SK-N-SH (cell line): Measurements from ENCODE around the gene TANC1. TPM values are rescaled to one million over a fixed set of nuclear protein-coding genes. Genes with fewer than 3 reads are reported as not detected.

ENCODE experiments used
- CTCF ChIA-PET: fragments of 300-600, 350-600 bp; formaldehyde crosslinking; extraction: SDS; loops from one replicate; lab custom pipeline; 2021; lab: Yijun Ruan, JAX
- POLR2A ChIA-PET: fragments of 350-600 bp; sonication (Branson Sonifier 250); formaldehyde crosslinking; extraction: SDS; loops from one replicate; lab custom pipeline; 2020; ENCODE audit warnings: antibody characterized with exemption, inconsistent platforms; lab: Yijun Ruan, JAX
- DNase-seq: peaks from one replicate; pipeline ENCODE4 v3.0.0; 2012
- H2AFZ ChIP-seq: fragments of 200-600 bp; sonication (generic); 2 replicates; pipeline ENCODE4 v1.8.1; 2016; ENCODE audit warnings: antibody characterized with exemption, mild to moderate bottlenecking, low read depth
- H3F3A ChIP-seq: fragments of 200-600 bp; sonication (generic); replicated peaks from 2 replicates; pipeline ENCODE3; 2016; ENCODE audit warnings: antibody characterized with exemption, mild to moderate bottlenecking; ENCODE audit not compliant: insufficient read depth
- H3K27ac ChIP-seq, 2 experiments: fragments of 200-500 bp in 1 of 2; fragments of 200-600 bp in 1 of 2; sonication (Bioruptor generic) in 1 of 2; sonication (generic), shearing (Covaris generic) in 1 of 2; 2 replicates each; pipeline versions ENCODE4 v1.5.1 to v1.6.1; 2014 to 2016; ENCODE audit warnings: low read depth in 2 of 2, inconsistent platforms in 1 of 2, low read length in 1 of 2, mild to moderate bottlenecking in 1 of 2, mixed read lengths in 1 of 2
- H3K27me3 ChIP-seq: fragments of 200-600 bp; sonication (generic), shearing (Covaris generic); 2 replicates; pipeline ENCODE4 v1.6.1; 2016; ENCODE audit warnings: mixed run types; ENCODE audit not compliant: insufficient read depth
- H3K36me3 ChIP-seq, 2 experiments: fragments of 200-500 bp in 1 of 2; fragments of 200-600 bp in 1 of 2; sonication (Bioruptor generic) in 1 of 2; sonication (generic) in 1 of 2; replicated peaks in 1 of 2; 2 replicates each; pipeline versions ENCODE3 to v1.5.1; 2014 to 2016; ENCODE audit warnings: low read length in 1 of 2, mild to moderate bottlenecking in 1 of 2; ENCODE audit not compliant: insufficient read depth in 2 of 2, control insufficient read depth in 1 of 2
- H3K4me1 ChIP-seq, 2 experiments: fragments of 200-500 bp in 1 of 2; fragments of 200-600 bp in 1 of 2; sonication (Bioruptor generic) in 1 of 2; sonication (generic), shearing (Covaris generic) in 1 of 2; 2 replicates each; pipeline versions ENCODE4 v1.5.1 to v1.6.1; 2014 to 2016; ENCODE audit warnings: low read depth in 1 of 2, low read length in 1 of 2, mixed run types in 1 of 2; ENCODE audit not compliant: insufficient read depth in 2 of 2, control insufficient read depth in 1 of 2
- H3K4me2 ChIP-seq: fragments of 200-600 bp; sonication (generic), shearing (Covaris generic); 2 replicates; pipeline ENCODE4 v1.6.1; 2017; ENCODE audit warnings: mixed run types
- H3K4me3 ChIP-seq, 2 experiments: fragments of 200-500 bp in 1 of 2; fragments of 200-600 bp in 1 of 2; sonication (Bioruptor generic) in 1 of 2; sonication (generic), shearing (Covaris generic) in 1 of 2; 2 replicates each; pipeline versions ENCODE4 v1.5.1 to v1.8.1; 2014 to 2016; ENCODE audit warnings: low read depth in 2 of 2, inconsistent platforms in 1 of 2, low read length in 1 of 2, mild to moderate bottlenecking in 1 of 2, mixed read lengths in 1 of 2, moderate library complexity in 1 of 2
- H3K79me2 ChIP-seq: fragments of 200-600 bp; sonication (generic); 2 replicates; pipeline ENCODE4 v1.8.1; 2017; ENCODE audit warnings: mild to moderate bottlenecking; ENCODE audit not compliant: insufficient read depth
- H3K9ac ChIP-seq: fragments of 200-600 bp; sonication (generic); 2 replicates; pipeline ENCODE4 v1.6.1; 2017; ENCODE audit warnings: mixed run types
- H3K9me2 ChIP-seq: fragments of 200-600 bp; sonication (generic); 2 replicates; pipeline ENCODE4 v1.6.1; 2017; ENCODE audit warnings: mixed run types
- H3K9me3 ChIP-seq: fragments of 200-600 bp; sonication (generic); 2 replicates; pipeline ENCODE4 v1.6.1; 2017; ENCODE audit warnings: mixed run types, mild to moderate bottlenecking, moderate library complexity
- H4K20me1 ChIP-seq: fragments of 200-600 bp; sonication (generic); 2 replicates; pipeline ENCODE4 v1.6.1; 2017; ENCODE audit warnings: mild to moderate bottlenecking, mixed run types; ENCODE audit not compliant: insufficient read depth
- CHD2 ChIP-seq: fragments of 150-350 bp; IDR thresholded peaks from 2 replicates; pipeline ENCODE4 v1.6.1; 2018; ENCODE audit warnings: low read length; ENCODE audit not compliant: partially characterized antibody
- CTCF ChIP-seq: fragments of 200-600 bp; sonication (generic); IDR thresholded peaks from 2 replicates; pipeline ENCODE4 v1.6.1; 2017; ENCODE audit warnings: antibody characterized with exemption, mild to moderate bottlenecking, moderate library complexity
- EP300 ChIP-seq, 2 experiments: IDR thresholded peaks; 2 replicates each; pipeline versions ENCODE4 v1.4.0 to v1.6.1; 2012; ENCODE audit warnings: borderline replicate concordance in 1 of 2, low read depth in 1 of 2, low read length in 1 of 2
- EZH2phosphoT487 ChIP-seq: fragments of 200-600 bp; sonication (generic); IDR thresholded peaks from 2 replicates; pipeline ENCODE4 v1.6.1; 2017; ENCODE audit warnings: low read depth, mixed run types, mild to moderate bottlenecking, antibody characterized with exemption, moderate library complexity, borderline replicate concordance
- FOSL2 ChIP-seq: IDR thresholded peaks from 2 replicates; pipeline ENCODE4 v1.4.0; 2012; ENCODE audit warnings: low read depth, mild to moderate bottlenecking, moderate library complexity, borderline replicate concordance
- FOXJ3 ChIP-seq: sonication (generic); formaldehyde crosslinking; IDR thresholded peaks from 2 replicates; pipeline ENCODE4 v1.5.1; 2020; ENCODE audit warnings: mild to moderate bottlenecking, missing genetic modification reagents
- JUND ChIP-seq: IDR thresholded peaks from 2 replicates; pipeline ENCODE4 v1.4.0; 2012
- NRF1 ChIP-seq: IDR thresholded peaks from 2 replicates; pipeline ENCODE4 v1.6.1; 2012; ENCODE audit warnings: low read depth, mild to moderate bottlenecking, low read length
- PBX3 ChIP-seq: IDR thresholded peaks from 2 replicates; pipeline ENCODE4; 2012
- POLR2AphosphoS5 ChIP-seq: IDR thresholded peaks from 2 replicates; pipeline ENCODE4 v1.6.1; 2012; ENCODE audit warnings: low read depth, low read length
- RAD21 ChIP-seq: IDR thresholded peaks from 2 replicates; pipeline ENCODE4 v1.6.1; 2012; ENCODE audit warnings: mild to moderate bottlenecking, low read length
- RCOR1 ChIP-seq: fragments of 150-350 bp; IDR thresholded peaks from 2 replicates; pipeline ENCODE4 v1.6.1; 2017; ENCODE audit warnings: antibody characterized with exemption, low read length
- REST ChIP-seq: IDR thresholded peaks from 2 replicates; pipeline ENCODE4 v1.6.1; 2012; ENCODE audit warnings: mild to moderate bottlenecking, low read depth, low read length, moderate library complexity
- RFX5 ChIP-seq: IDR thresholded peaks from 2 replicates; pipeline ENCODE4 v1.6.1; 2012; ENCODE audit warnings: mild to moderate bottlenecking, improper control_type of control experiment, low read length
- RXRA ChIP-seq: IDR thresholded peaks from 2 replicates; pipeline ENCODE4 v1.4.0; 2012; ENCODE audit warnings: low read depth, mild to moderate bottlenecking, borderline replicate concordance
- TAF1 ChIP-seq: IDR thresholded peaks from 2 replicates; pipeline ENCODE4 v1.6.1; 2012; ENCODE audit warnings: low read depth, mild to moderate bottlenecking, low read length, moderate library complexity, borderline replicate concordance
- USF2 ChIP-seq: fragments of 150-350 bp; IDR thresholded peaks from 2 replicates; pipeline ENCODE4 v1.6.1; 2017; ENCODE audit warnings: antibody characterized with exemption, low read length, low read depth, borderline replicate concordance
- YY1 ChIP-seq: IDR thresholded peaks from 2 replicates; pipeline ENCODE4 v1.4.0; 2012; ENCODE audit warnings: low read depth, mild to moderate bottlenecking
- ZBTB33 ChIP-seq: IDR thresholded peaks from 2 replicates; pipeline ENCODE4 v1.4.0; 2012; ENCODE audit warnings: low read depth, borderline replicate concordance
- WGBS: methylation state at CpG from one replicate; pipeline ENCODE4 v1.1.6; 2017; ENCODE audit warnings: low lambda C conversion rate; 5-methylcytosine and 5-hydroxymethylcytosine counted together
- polyA plus RNA-seq, 3 experiments: library from polyadenylated mRNA; depleted of rRNA; stranded (reverse); fragments of >200 nt; gene quantifications; 2 replicates each; pipeline ENCODE4 v1.2.3, GENCODE V29; 2012

TANC1 gene
- polyA plus RNA-seq, 1 of the 3 experiments (the other 2 are of a cell fraction): 19.2 TPM

- no peak for DNase-seq
- Histone ChIP-seq H3K79me2 (no peaks in the 10 kb centered on the region), H3K36me3 (peaks cover 32 to 43% of the 10 kb centered on the region in 2 experiments), H2AFZ (no peak overlapping the region), H4K20me1 (no peaks in the 10 kb centered on the region), H3K4me1 (no peaks in the 10 kb centered on the region; a peak in 1 of 4 replicates), H3K9me2 (no peaks in the 10 kb centered on the region), H3K27me3 (no peaks in the 10 kb centered on the region), H3K4me2 (no peak overlapping the region), H3K4me3 (no peak overlapping the region), H3K27ac (no peak overlapping the region), H3F3A (no peaks in the 10 kb centered on the region), H3K9ac (no peak overlapping the region), H3K9me3 (no peaks in the 10 kb centered on the region)
- CTCF ChIA-PET: no interaction called here
- 93% methylated on average over 1 of the region's 1 CpG for WGBS
- TF ChIP-seq CHD2: no peak
- TF ChIP-seq RFX5: no peak
- no peak for TF ChIP-seq USF2
- no peak for TF ChIP-seq NRF1
- TF ChIP-seq RCOR1: no peak
- TF ChIP-seq POLR2AphosphoS5: no peak
- no peak for TF ChIP-seq RXRA
- TF ChIP-seq JUND: no peak
- no peak for TF ChIP-seq REST
- no peak for TF ChIP-seq EZH2phosphoT487
- TF ChIP-seq TAF1: no peak
- TF ChIP-seq YY1: no peak
- TF ChIP-seq FOXJ3 (CRISPR knock-in tag): no peak
- no peak for TF ChIP-seq CTCF
- no peak for TF ChIP-seq RAD21
- TF ChIP-seq EP300 (IDR thresholded peaks at IDR 0.05; ENCODE audit: borderline replicate concordance in 1 of 2, low read depth in 1 of 2, low read length in 1 of 2): no peak
- no peak for TF ChIP-seq ZBTB33
- no peak for TF ChIP-seq FOSL2
- no peak for TF ChIP-seq PBX3
- POLR2A ChIA-PET: no interaction called here
These were observed 306.7 kb downstream of the TANC1 start for GRCh38 chr2:159275111-159275510.
